A549 (cell line): ENCODE results near the gene BZW2.

Source experiments
- CBX2 ChIP-seq: fragments of 200-600 bp; sonication (generic); IDR thresholded peaks from 2 replicates; pipeline ENCODE4 v1.6.1; 2016; ENCODE audit warnings: low read depth, mild to moderate bottlenecking, borderline replicate concordance
- CHD2 ChIP-seq: fragments of 150-350 bp; IDR thresholded peaks from 2 replicates; pipeline ENCODE4 v1.6.1; 2014; ENCODE audit warnings: low read length; ENCODE audit not compliant: partially characterized antibody
- CHD4 ChIP-seq: fragments of 200-600 bp; sonication (generic); IDR thresholded peaks from 2 replicates; pipeline ENCODE4 v1.6.1; 2016; ENCODE audit warnings: antibody characterized with exemption, mild to moderate bottlenecking, borderline replicate concordance
- ELK1 ChIP-seq: fragments of 150-350 bp; IDR thresholded peaks from 2 replicates; pipeline ENCODE4 v1.6.1; 2014; ENCODE audit warnings: low read depth, mild to moderate bottlenecking, low read length
- NR3C1 ChIP-seq: fragments of >200 bp; sonication (Bioruptor Twin); formaldehyde crosslinking; IDR thresholded peaks from 3 replicates; pipeline ENCODE4 v1.6.1; 2017
- POLR2A ChIP-seq: IDR thresholded peaks from 2 replicates; pipeline ENCODE4 v1.6.1; 2012; ENCODE audit warnings: mild to moderate bottlenecking, low read length
- REST ChIP-seq: fragments of 200-600 bp; sonication (generic); IDR thresholded peaks from 2 replicates; pipeline ENCODE4 v1.6.1; 2016; ENCODE audit warnings: antibody characterized with exemption, mild to moderate bottlenecking, moderate library complexity
- TFCP2L1 ChIP-seq: fragments of 250-450 bp; sonication (Bioruptor Pico); IDR thresholded peaks from 2 replicates; pipeline ENCODE4 v1.5.0; 2021; ENCODE audit warnings: mild to moderate bottlenecking
- TF ChIP-seq, protein P1 (sequence below): fragments of >200 bp; sonication (Bioruptor Twin); formaldehyde crosslinking; IDR thresholded peaks from 3 replicates; pipeline ENCODE4 v1.5.1; 2016
- TF ChIP-seq, protein P2 (sequence below): IDR thresholded peaks from 2 replicates; pipeline ENCODE4 v1.6.1; 2012

- no peak for TF ChIP-seq CBX2
- TF ChIP-seq CHD2, result no peak
- no peak for TF ChIP-seq ELK1
- TF ChIP-seq, protein P1, sequence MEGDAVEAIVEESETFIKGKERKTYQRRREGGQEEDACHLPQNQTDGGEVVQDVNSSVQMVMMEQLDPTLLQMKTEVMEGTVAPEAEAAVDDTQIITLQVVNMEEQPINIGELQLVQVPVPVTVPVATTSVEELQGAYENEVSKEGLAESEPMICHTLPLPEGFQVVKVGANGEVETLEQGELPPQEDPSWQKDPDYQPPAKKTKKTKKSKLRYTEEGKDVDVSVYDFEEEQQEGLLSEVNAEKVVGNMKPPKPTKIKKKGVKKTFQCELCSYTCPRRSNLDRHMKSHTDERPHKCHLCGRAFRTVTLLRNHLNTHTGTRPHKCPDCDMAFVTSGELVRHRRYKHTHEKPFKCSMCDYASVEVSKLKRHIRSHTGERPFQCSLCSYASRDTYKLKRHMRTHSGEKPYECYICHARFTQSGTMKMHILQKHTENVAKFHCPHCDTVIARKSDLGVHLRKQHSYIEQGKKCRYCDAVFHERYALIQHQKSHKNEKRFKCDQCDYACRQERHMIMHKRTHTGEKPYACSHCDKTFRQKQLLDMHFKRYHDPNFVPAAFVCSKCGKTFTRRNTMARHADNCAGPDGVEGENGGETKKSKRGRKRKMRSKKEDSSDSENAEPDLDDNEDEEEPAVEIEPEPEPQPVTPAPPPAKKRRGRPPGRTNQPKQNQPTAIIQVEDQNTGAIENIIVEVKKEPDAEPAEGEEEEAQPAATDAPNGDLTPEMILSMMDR, result no peak
- TF ChIP-seq NR3C1, result no peak
- TF ChIP-seq REST, result no peak
- no peak for TF ChIP-seq POLR2A
- TF ChIP-seq TFCP2L1 (CRISPR knock-in tag), result no peak
- no peak for TF ChIP-seq CHD4
- TF ChIP-seq, protein P2, sequence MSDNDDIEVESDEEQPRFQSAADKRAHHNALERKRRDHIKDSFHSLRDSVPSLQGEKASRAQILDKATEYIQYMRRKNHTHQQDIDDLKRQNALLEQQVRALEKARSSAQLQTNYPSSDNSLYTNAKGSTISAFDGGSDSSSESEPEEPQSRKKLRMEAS, result no peak
Observed at GRCh38 chr7:16634271-16634738, 11.7 kb upstream of the BZW2 start.
